Osteoblast (primary cell): ENCODE results near the gene PIM1. TPM values are rescaled to one million over a fixed set of nuclear protein-coding genes. Genes with fewer than 3 reads are reported as not detected.

Experiments used
- DNase-seq: peaks from one replicate; pipeline ENCODE4 v3.0.0; 2011; ENCODE audit warnings: low spot score, mixed read lengths; ENCODE audit not compliant: insufficient read length; ENCODE audit errors: missing footprints
- H2AFZ ChIP-seq: 2 replicates; pipeline ENCODE4 v1.6.0; 2011; ENCODE audit warnings: mild to moderate bottlenecking, low read length
- H3K27ac ChIP-seq: 2 replicates; pipeline ENCODE4 v1.5.1; 2011; ENCODE audit warnings: mild to moderate bottlenecking, low read depth, low read length, moderate library complexity
- H3K27me3 ChIP-seq: 2 replicates; pipeline ENCODE4 v1.6.0; 2012; ENCODE audit warnings: mild to moderate bottlenecking, control low read depth, inconsistent platforms, low read length, moderate library complexity; ENCODE audit not compliant: insufficient read depth
- H3K36me3 ChIP-seq: 2 replicates; pipeline ENCODE4 v1.5.1; 2011; ENCODE audit warnings: mild to moderate bottlenecking, low read length, control low read depth, moderate library complexity; ENCODE audit not compliant: insufficient read depth
- H3K4me1 ChIP-seq: 2 replicates; pipeline ENCODE4 v1.5.1; 2011; ENCODE audit warnings: mild to moderate bottlenecking, low read length, control low read depth, moderate library complexity; ENCODE audit not compliant: insufficient read depth
- H3K4me2 ChIP-seq: 2 replicates; pipeline ENCODE4 v1.6.0; 2011; ENCODE audit warnings: mild to moderate bottlenecking, low read length; ENCODE audit not compliant: insufficient read depth
- H3K4me3 ChIP-seq: fragments of 200-600 bp; sonication (generic); 3 replicates; pipeline ENCODE4 v1.5.1; 2012; ENCODE audit warnings: mild to moderate bottlenecking, low read length, inconsistent platforms; ENCODE audit not compliant: insufficient read depth
- H3K79me2 ChIP-seq: 2 replicates; pipeline ENCODE4 v1.6.0; 2012; ENCODE audit warnings: mild to moderate bottlenecking, low read length, control low read depth, inconsistent platforms; ENCODE audit not compliant: insufficient read depth
- H3K9me3 ChIP-seq: 2 replicates; pipeline ENCODE4 v1.5.1; 2011; ENCODE audit warnings: low read depth, low read length, control low read depth
- H4K20me1 ChIP-seq: 2 replicates; pipeline ENCODE4 v1.6.0; 2012; ENCODE audit warnings: mild to moderate bottlenecking, low read length, control low read depth; ENCODE audit not compliant: insufficient read depth
- total RNA-seq: library from RNA; depleted of rRNA; stranded (reverse); fragments of >200 nt; gene quantifications from 2 replicates; pipeline ENCODE4 v1.2.3, GENCODE V29; 2012
- TF ChIP-seq, protein P1 (sequence below): IDR thresholded peaks from 2 replicates; pipeline ENCODE4 v1.5.1; 2011; ENCODE audit warnings: mild to moderate bottlenecking, low read depth, low read length, moderate library complexity; ENCODE audit errors: extremely low read depth

The PIM1 gene
- total RNA-seq, 1 donor = 14.8 TPM

DNA sequence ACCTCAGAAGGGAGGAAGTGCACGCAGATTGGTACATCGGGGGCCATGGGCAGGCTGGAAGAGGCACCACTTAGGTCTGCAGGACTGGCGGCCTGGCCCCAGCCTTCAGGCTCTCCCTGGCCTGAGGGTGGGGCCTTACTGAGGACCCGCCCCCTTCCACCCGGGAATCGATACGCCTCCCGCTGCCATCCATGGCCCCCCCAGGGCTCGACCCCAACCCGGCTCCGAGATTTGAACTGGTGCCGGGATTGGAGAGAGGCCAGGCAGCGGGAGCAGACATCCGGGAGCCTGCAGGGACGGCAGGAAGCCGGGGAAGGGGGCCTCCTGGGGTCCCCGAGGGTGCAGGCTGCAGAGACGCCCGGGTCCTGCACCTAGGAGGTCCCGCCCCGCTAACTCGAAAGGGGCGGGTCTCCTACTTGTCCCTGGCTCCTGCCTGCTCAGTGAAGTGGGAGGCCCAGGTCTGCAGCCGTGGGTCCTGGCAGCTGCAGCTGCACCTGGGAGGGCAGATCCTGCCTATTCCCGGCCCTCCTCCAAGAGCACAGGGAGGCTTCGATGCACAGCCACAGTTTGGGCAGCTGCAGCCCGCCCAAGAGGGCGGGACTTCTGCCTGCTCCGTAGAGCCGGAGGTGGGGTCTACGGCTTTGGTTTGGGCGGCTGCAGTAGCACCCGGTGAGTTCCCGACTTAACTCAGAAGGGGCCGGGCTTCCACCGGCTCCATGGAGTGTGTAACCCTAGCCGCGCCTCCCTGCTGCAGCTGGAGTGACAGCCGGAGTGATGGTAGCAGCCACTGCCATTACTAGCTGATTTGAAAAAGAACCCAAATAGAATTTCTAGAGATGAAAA, 52.4 kb downstream of the PIM1 start:
- Histone ChIP-seq H2AFZ (peak overlapping the region; percentile 96), H3K4me3 (peak overlapping the region; percentile 79), H3K4me2 (peak overlapping the region; percentile 89), H3K36me3 (no peaks in the 10 kb centered on the region), H4K20me1 (no peaks in the 10 kb centered on the region), H3K4me1 (peaks cover 3% of the 10 kb centered on the region), H3K79me2 (no peaks in the 10 kb centered on the region), H3K27ac (no peak overlapping the region), H3K9me3 (no peaks in the 10 kb centered on the region), H3K27me3 (no peaks in the 10 kb centered on the region)
- TF ChIP-seq, protein P1, sequence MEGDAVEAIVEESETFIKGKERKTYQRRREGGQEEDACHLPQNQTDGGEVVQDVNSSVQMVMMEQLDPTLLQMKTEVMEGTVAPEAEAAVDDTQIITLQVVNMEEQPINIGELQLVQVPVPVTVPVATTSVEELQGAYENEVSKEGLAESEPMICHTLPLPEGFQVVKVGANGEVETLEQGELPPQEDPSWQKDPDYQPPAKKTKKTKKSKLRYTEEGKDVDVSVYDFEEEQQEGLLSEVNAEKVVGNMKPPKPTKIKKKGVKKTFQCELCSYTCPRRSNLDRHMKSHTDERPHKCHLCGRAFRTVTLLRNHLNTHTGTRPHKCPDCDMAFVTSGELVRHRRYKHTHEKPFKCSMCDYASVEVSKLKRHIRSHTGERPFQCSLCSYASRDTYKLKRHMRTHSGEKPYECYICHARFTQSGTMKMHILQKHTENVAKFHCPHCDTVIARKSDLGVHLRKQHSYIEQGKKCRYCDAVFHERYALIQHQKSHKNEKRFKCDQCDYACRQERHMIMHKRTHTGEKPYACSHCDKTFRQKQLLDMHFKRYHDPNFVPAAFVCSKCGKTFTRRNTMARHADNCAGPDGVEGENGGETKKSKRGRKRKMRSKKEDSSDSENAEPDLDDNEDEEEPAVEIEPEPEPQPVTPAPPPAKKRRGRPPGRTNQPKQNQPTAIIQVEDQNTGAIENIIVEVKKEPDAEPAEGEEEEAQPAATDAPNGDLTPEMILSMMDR = no peak
- DNase-seq = peak; percentile 89

DNA sequence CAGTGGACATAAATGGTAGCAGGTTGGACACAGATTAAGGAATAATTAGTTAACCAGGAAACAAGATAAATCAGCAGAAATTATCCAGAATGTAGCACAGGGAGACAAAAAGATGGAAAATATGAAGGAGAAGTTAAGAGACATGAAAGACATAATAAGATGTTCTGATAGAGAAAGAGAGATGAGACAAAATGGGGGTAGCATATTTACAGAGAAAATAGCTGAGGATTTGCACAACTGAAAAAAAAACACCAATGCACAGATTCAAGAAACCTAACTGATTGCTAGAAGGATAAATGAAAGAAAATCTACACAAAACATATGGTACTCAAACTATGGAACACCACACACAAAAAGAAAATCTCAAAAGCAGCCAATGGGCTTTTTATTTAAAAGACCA, 53.0 kb downstream of the PIM1 start:
- TF ChIP-seq, protein P1 = no peak
- Histone ChIP-seq H3K27me3 (no peaks in the 10 kb centered on the region), H2AFZ (peak overlapping the region; percentile 96), H3K9me3 (no peaks in the 10 kb centered on the region), H3K27ac (no peak overlapping the region), H3K79me2 (no peaks in the 10 kb centered on the region), H3K4me1 (peaks cover 3% of the 10 kb centered on the region), H3K4me2 (peak overlapping the region; percentile 89), H3K36me3 (no peaks in the 10 kb centered on the region), H4K20me1 (no peaks in the 10 kb centered on the region), H3K4me3 (peak overlapping the region; percentile 79)
- no peak for DNase-seq

Other genes starting within 250 kb of the PIM1 start
- gene PI16, start 215.4 kb upstream of the PIM1 start, total RNA-seq = 1.8 TPM in 2 replicates
- gene MTCH1, start 184.0 kb upstream of the PIM1 start, total RNA-seq = 183 and 185 TPM in 2 replicates
- gene FGD2, start 164.5 kb upstream of the PIM1 start, total RNA-seq = under 0.01 TPM in 2 replicates
- gene TBC1D22B, start 87.6 kb downstream of the PIM1 start, total RNA-seq = 6.9 and 7.7 TPM in 2 replicates
- gene TMEM217, start 88.0 kb downstream of the PIM1 start, total RNA-seq = 2.7 and 3.3 TPM in 2 replicates
- 16.6 and 20.9 TPM in 2 replicates for gene RNF8, start 183.8 kb downstream of the PIM1 start, total RNA-seq